Keratinocyte (primary cell): ENCODE data around the gene MERTK. TPM values are rescaled to one million over a fixed set of nuclear protein-coding genes. Genes with fewer than 3 reads are reported as not detected.

ENCODE experiments used
- DNase-seq: peaks from one replicate; pipeline ENCODE4 v3.0.0-alpha.2; 2011; ENCODE audit warnings: low read depth, missing footprints, low spot score
- FAIRE-seq: peaks from 2 replicates; lab custom pipeline; 2011; peaks lifted over from hg19 to GRCh38; lab: Jason Lieb, UNC
- H2AFZ ChIP-seq: 2 replicates; pipeline ENCODE4 v1.6.0; 2012; ENCODE audit warnings: low read length, control low read depth, inconsistent platforms; ENCODE audit not compliant: control insufficient read depth
- H3K27ac ChIP-seq: 2 replicates; pipeline ENCODE4 v1.5.1; 2011; ENCODE audit warnings: low read length; ENCODE audit not compliant: control insufficient read depth, insufficient read depth
- H3K27me3 ChIP-seq: 3 replicates; pipeline ENCODE4 v1.6.0; 2011; ENCODE audit warnings: low read length; ENCODE audit not compliant: control insufficient read depth, insufficient read depth; ENCODE audit errors: extremely low read depth
- H3K36me3 ChIP-seq, 2 experiments: 2 replicates in 1 of 2; 3 replicates in 1 of 2; pipeline ENCODE4 v1.5.1; 2011; ENCODE audit warnings: low read length in 2 of 2, mild to moderate bottlenecking in 1 of 2; ENCODE audit not compliant: control insufficient read depth in 2 of 2, insufficient read depth in 2 of 2; ENCODE audit errors: extremely low read depth in 1 of 2
- H3K4me1 ChIP-seq: 3 replicates; pipeline ENCODE4 v1.5.1; 2011; ENCODE audit warnings: low read length; ENCODE audit not compliant: control insufficient read depth, insufficient read depth; ENCODE audit errors: extremely low read depth
- H3K4me2 ChIP-seq: 3 replicates; pipeline ENCODE4 v1.6.0; 2011; ENCODE audit warnings: low read depth, low read length; ENCODE audit not compliant: control insufficient read depth, insufficient read depth; ENCODE audit errors: extremely low read depth
- H3K4me3 ChIP-seq, 3 experiments: fragments of 200-600 bp in 1 of 3; sonication (generic) in 1 of 3; 2 replicates in 2 of 3; 3 replicates in 1 of 3; pipeline ENCODE4 v1.5.1; 2011 to 2016; ENCODE audit warnings: low read length in 3 of 3, mild to moderate bottlenecking in 3 of 3, control low read depth in 2 of 3, inconsistent platforms in 1 of 3, low read depth in 1 of 3, mixed read lengths in 1 of 3, mixed run types in 1 of 3, moderate library complexity in 1 of 3; ENCODE audit not compliant: control insufficient read depth in 2 of 3, insufficient read depth in 2 of 3; ENCODE audit errors: extremely low read depth in 1 of 3
- H3K79me2 ChIP-seq: 2 replicates; pipeline ENCODE4 v1.6.0; 2012; ENCODE audit warnings: low read length; ENCODE audit not compliant: control insufficient read depth, insufficient read depth
- H3K9ac ChIP-seq: 3 replicates; pipeline ENCODE4 v1.6.0; 2011; ENCODE audit warnings: low read length; ENCODE audit not compliant: control insufficient read depth, insufficient read depth; ENCODE audit errors: extremely low read depth
- H3K9me1 ChIP-seq: 3 replicates; pipeline ENCODE4 v1.6.0; 2011; ENCODE audit warnings: low read length; ENCODE audit not compliant: control insufficient read depth, insufficient read depth; ENCODE audit errors: extremely low read depth
- H3K9me3 ChIP-seq: 2 replicates; pipeline ENCODE4 v1.5.1; 2012; ENCODE audit warnings: low read depth, low read length; ENCODE audit not compliant: control insufficient read depth
- H4K20me1 ChIP-seq: 3 replicates; pipeline ENCODE4 v1.6.0; 2011; ENCODE audit warnings: low read length; ENCODE audit not compliant: control insufficient read depth, insufficient read depth; ENCODE audit errors: extremely low read depth
- CTCF ChIP-seq, 3 experiments: IDR thresholded peaks in 1 of 3; conservative IDR thresholded peaks in 1 of 3; optimal IDR thresholded peaks in 1 of 3; 2 replicates in 2 of 3; 3 replicates in 1 of 3; pipeline versions ENCODE3 to v1.5.1; 2011; ENCODE audit warnings: low read length in 3 of 3, mild to moderate bottlenecking in 3 of 3, moderate library complexity in 2 of 3, control low read depth in 1 of 3, inconsistent platforms in 1 of 3; ENCODE audit not compliant: insufficient read depth in 2 of 3; ENCODE audit errors: extremely low read depth in 1 of 3
- EZH2 ChIP-seq: IDR thresholded peaks from one replicate; pipeline ENCODE4 v1.6.1; 2012; ENCODE audit warnings: inconsistent platforms, mild to moderate bottlenecking, low read length, moderate library complexity
- dilution Hi-C: fragments of 300-500 bp; cut with MboI; formaldehyde crosslinking; loops from one replicate; pipeline ENCODE4 v1.7.0; 2020; ENCODE audit warnings: low sequenced_read_pairs; ENCODE audit not compliant: extremely low pct_ligation_motif_present
- polyA plus RNA-seq, 5 experiments: library from polyadenylated mRNA; depleted of rRNA in 3 of 5; stranded (reverse) in 3 of 5; stranded (forward) in 1 of 5; unstranded in 1 of 5; fragments of >200 nt; gene quantifications; 1 replicate in 1 of 5; 2 replicates in 3 of 5; 3 replicates in 1 of 5; pipeline versions ENCODE4 v1.2.1 to v1.2.3, GENCODE V29; 2011 to 2012; ENCODE audit warnings: missing spikeins in 2 of 5, low read depth in 1 of 5, low replicate concordance in 1 of 5

The MERTK gene
- polyA plus RNA-seq, 1 donor (not counting 4 experiments of a cell fraction or from before 2014, with no cell fraction given), result 0.14 TPM

DNA sequence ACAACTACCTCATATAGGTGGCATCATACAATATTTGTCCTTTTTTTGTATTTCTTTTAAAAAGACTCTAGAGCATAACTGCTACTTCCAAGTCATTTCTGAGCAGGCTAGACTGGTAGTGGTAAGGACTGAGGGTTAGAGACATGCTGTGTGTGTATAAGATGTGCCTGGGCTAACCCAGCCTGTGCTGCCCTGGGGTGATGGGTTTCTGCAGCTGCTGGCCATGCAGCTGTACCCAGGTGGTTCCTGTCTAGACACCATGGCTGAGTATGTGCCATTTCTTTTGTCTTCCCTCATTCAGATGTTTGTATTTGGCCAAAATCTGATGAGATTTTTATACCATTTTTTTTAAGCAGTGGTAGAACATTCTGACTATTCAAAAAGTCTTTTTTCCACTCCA, 40.0 kb downstream of the MERTK start:
- no peak for FAIRE-seq
- DNase-seq, result no peak
- dilution Hi-C loops, result no loop called here
- H3K79me2 ChIP-seq, result no peaks in the 10 kb centered on the region
- H3K27me3 ChIP-seq, result peaks cover 43% of the 10 kb centered on the region
- no peak overlapping the region for H3K4me2 ChIP-seq
- H3K9ac ChIP-seq, result no peak overlapping the region
- no peaks in the 10 kb centered on the region for H3K9me1 ChIP-seq
- no peak overlapping the region for H2AFZ ChIP-seq
- no peak overlapping the region for H3K4me3 ChIP-seq
- H3K36me3 ChIP-seq, result no peaks in the 10 kb centered on the region
- H3K27ac ChIP-seq, result no peak overlapping the region
- H3K9me3 ChIP-seq, result no peaks in the 10 kb centered on the region
- H3K4me1 ChIP-seq, result no peaks in the 10 kb centered on the region
- no peak for TF ChIP-seq CTCF (optimal IDR thresholded peaks at IDR 0.05 in 1 of 3, IDR thresholded peaks at IDR 0.05 in 1 of 3, conservative IDR thresholded peaks at IDR 0.05 in 1 of 3; ENCODE audit: extremely low read depth in 1 of 3, insufficient read depth in 2 of 3, low read length in 3 of 3)
- TF ChIP-seq EZH2, result no peak
- H4K20me1 ChIP-seq, result no peaks in the 10 kb centered on the region

GRCh38 chr2:111940333-111941196, 42.2 kb downstream of the MERTK start:
- no peaks in the 10 kb centered on the region for H4K20me1 ChIP-seq
- no peak overlapping the region for H3K4me2 ChIP-seq
- H3K27me3 ChIP-seq, result peaks cover 47% of the 10 kb centered on the region
- no peaks in the 10 kb centered on the region for H3K79me2 ChIP-seq
- no peak overlapping the region for H2AFZ ChIP-seq
- no peak overlapping the region for H3K27ac ChIP-seq
- DNase-seq (no peak), FAIRE-seq (no peak)
- H3K9me1 ChIP-seq, result no peaks in the 10 kb centered on the region
- no peak overlapping the region for H3K4me3 ChIP-seq
- H3K4me1 ChIP-seq, result no peaks in the 10 kb centered on the region
- no peak overlapping the region for H3K9ac ChIP-seq
- H3K36me3 ChIP-seq, result no peaks in the 10 kb centered on the region
- TF ChIP-seq CTCF (optimal IDR thresholded peaks at IDR 0.05 in 1 of 3, IDR thresholded peaks at IDR 0.05 in 1 of 3, conservative IDR thresholded peaks at IDR 0.05 in 1 of 3; ENCODE audit: extremely low read depth in 1 of 3, insufficient read depth in 2 of 3, low read length in 3 of 3) (no peak), EZH2 (no peak)
- H3K9me3 ChIP-seq, result no peaks in the 10 kb centered on the region
- dilution Hi-C loops, result no loop called here
